DOHH2 (cell line): ENCODE data around the gene SDHAF1.

ENCODE experiments used
- H3F3A ChIP-seq: fragments of 200-600 bp; sonication (generic), shearing (Covaris generic); 2 replicates; pipeline ENCODE4 v1.6.0; 2016; ENCODE audit warnings: antibody characterized with exemption, mild to moderate bottlenecking; ENCODE audit not compliant: control insufficient read depth, insufficient read depth
- H3K27ac ChIP-seq: fragments of 200-600 bp; sonication (generic); 2 replicates; pipeline ENCODE4 v1.5.1; 2014; ENCODE audit warnings: low read depth, mild to moderate bottlenecking, low read length, moderate library complexity
- H3K27me3 ChIP-seq: fragments of 200-600 bp; sonication (generic); 2 replicates; pipeline ENCODE4 v1.6.1; 2014; ENCODE audit warnings: mild to moderate bottlenecking, low read length, mixed read lengths; ENCODE audit not compliant: control insufficient read depth
- H3K36me3 ChIP-seq: fragments of 200-600 bp; sonication (generic); 2 replicates; pipeline ENCODE4 v1.6.1; 2014; ENCODE audit warnings: mild to moderate bottlenecking, low read length, moderate library complexity, mixed read lengths; ENCODE audit not compliant: control insufficient read depth
- H3K4me1 ChIP-seq: fragments of 200-600 bp; sonication (generic); 2 replicates; pipeline ENCODE4 v1.6.1; 2014; ENCODE audit warnings: mild to moderate bottlenecking, low read length, mixed read lengths; ENCODE audit not compliant: control insufficient read depth
- H3K4me2 ChIP-seq: fragments of 200-600 bp; sonication (generic); 2 replicates; pipeline ENCODE4 v1.6.0; 2014; ENCODE audit warnings: mild to moderate bottlenecking, low read length, moderate library complexity
- H3K4me3 ChIP-seq: fragments of 200-600 bp; sonication (generic); 2 replicates; pipeline ENCODE4 v1.5.1; 2014; ENCODE audit warnings: mild to moderate bottlenecking, low read length, mixed read lengths
- H3K79me2 ChIP-seq: fragments of 200-600 bp; sonication (generic); 2 replicates; pipeline ENCODE4 v1.6.1; 2014; ENCODE audit warnings: mild to moderate bottlenecking, low read length, mixed read lengths; ENCODE audit not compliant: control insufficient read depth
- H3K9me2 ChIP-seq: fragments of 200-600 bp; sonication (generic); replicated peaks from 2 replicates; pipeline ENCODE4 v1.6.1; 2014; ENCODE audit warnings: mild to moderate bottlenecking, low read length, mixed read lengths; ENCODE audit not compliant: control insufficient read depth
- H3K9me3 ChIP-seq: fragments of 200-600 bp; sonication (generic); 2 replicates; pipeline ENCODE4 v1.6.1; 2014; ENCODE audit warnings: antibody characterized with exemption, low read length, mixed read lengths; ENCODE audit not compliant: control insufficient read depth, insufficient read depth
- H4K20me1 ChIP-seq: fragments of 200-600 bp; sonication (generic); 2 replicates; pipeline ENCODE4 v1.6.0; 2014; ENCODE audit warnings: low read depth, mild to moderate bottlenecking, antibody characterized with exemption, low read length, moderate library complexity; ENCODE audit not compliant: control insufficient read depth, insufficient read depth
- CTCF ChIP-seq: fragments of 200-600 bp; sonication (generic); IDR thresholded peaks from one replicate; pipeline ENCODE4 v1.5.1; 2014; ENCODE audit warnings: antibody characterized with exemption, mild to moderate bottlenecking, low read depth, low read length; ENCODE audit not compliant: poor library complexity, severe bottlenecking
- EZH2phosphoT487 ChIP-seq: fragments of 200-600 bp; sonication (generic); IDR thresholded peaks from 2 replicates; pipeline ENCODE4 v1.6.1; 2017; ENCODE audit warnings: borderline replicate concordance, mild to moderate bottlenecking, antibody characterized with exemption, low read length, moderate library complexity, mixed read lengths

The SDHAF1 gene

GRCh38 chr19:36010402-36010801, 15.4 kb downstream of the SDHAF1 start:
- no peak for TF ChIP-seq CTCF
- no peak for TF ChIP-seq EZH2phosphoT487
- Histone ChIP-seq H3K79me2 (peaks cover 20% of the 10 kb centered on the region), H3K9me3 (no peaks in the 10 kb centered on the region), H3K27ac (no peak overlapping the region), H3K36me3 (no peaks in the 10 kb centered on the region), H3F3A (0 out of 2 replicates have a peak, but pooled peaks cover 5% of the 10 kb centered on the region), H3K9me2 (no peaks in the 10 kb centered on the region), H3K4me1 (peaks cover 16% of the 10 kb centered on the region), H3K4me3 (no peak overlapping the region), H4K20me1 (no peaks in the 10 kb centered on the region), H3K27me3 (no peaks in the 10 kb centered on the region), H3K4me2 (no peak overlapping the region)

GRCh38 chr19:36013280-36014011, 18.5 kb downstream of the SDHAF1 start:
- Histone ChIP-seq H3K27me3 (no peaks in the 10 kb centered on the region), H3K9me2 (no peaks in the 10 kb centered on the region), H3K4me3 (peak overlapping the region; percentile 90), H3K4me1 (peaks cover 21% of the 10 kb centered on the region), H3F3A (0 out of 2 replicates have a peak, but pooled peaks cover 5% of the 10 kb centered on the region), H3K27ac (no peak overlapping the region), H3K9me3 (no peaks in the 10 kb centered on the region), H3K79me2 (peaks cover 28% of the 10 kb centered on the region), H3K4me2 (peak overlapping the region; percentile 84), H4K20me1 (no peaks in the 10 kb centered on the region), H3K36me3 (peaks cover 9% of the 10 kb centered on the region)
- TF ChIP-seq CTCF = no peak

- TF ChIP-seq CTCF (no peak), EZH2phosphoT487 (no peak)
- Histone ChIP-seq H3K4me2 (peak within 1 kb of the TSS; percentile 84), H3K9me2 (no peaks in the 10 kb centered on the region), H3K4me1 (peaks cover 21% of the 10 kb centered on the region), H4K20me1 (no peaks in the 10 kb centered on the region), H3K27ac (peak within 1 kb of the TSS; percentile 33), H3K36me3 (peaks cover 11% of the 10 kb centered on the region), H3K4me3 (peak within 1 kb of the TSS; percentile 90), H3K27me3 (no peaks in the 10 kb centered on the region), H3K79me2 (peaks cover 28% of the 10 kb centered on the region), H3K9me3 (no peaks in the 10 kb centered on the region), H3F3A (0 out of 2 replicates have a peak, but pooled peaks cover 5% of the 10 kb centered on the region)
Observed at GRCh38 chr19:36014012-36014924, 19.3 kb downstream of the SDHAF1 start, which contains the start of gene ALKBH6. ALKBH6 (minus strand) TSS chr19:36014213; CDS start chr19:36013397, 816 bp downstream.
